ENCODE measurements around the gene CPD. TPM values are rescaled to one million over a fixed set of nuclear protein-coding genes. Genes with fewer than 3 reads are reported as not detected.

The CPD gene
- polyA plus RNA-seq, 1 of the 3 experiments (the other 2 are of a cell fraction): 12.5 TPM

DNA sequence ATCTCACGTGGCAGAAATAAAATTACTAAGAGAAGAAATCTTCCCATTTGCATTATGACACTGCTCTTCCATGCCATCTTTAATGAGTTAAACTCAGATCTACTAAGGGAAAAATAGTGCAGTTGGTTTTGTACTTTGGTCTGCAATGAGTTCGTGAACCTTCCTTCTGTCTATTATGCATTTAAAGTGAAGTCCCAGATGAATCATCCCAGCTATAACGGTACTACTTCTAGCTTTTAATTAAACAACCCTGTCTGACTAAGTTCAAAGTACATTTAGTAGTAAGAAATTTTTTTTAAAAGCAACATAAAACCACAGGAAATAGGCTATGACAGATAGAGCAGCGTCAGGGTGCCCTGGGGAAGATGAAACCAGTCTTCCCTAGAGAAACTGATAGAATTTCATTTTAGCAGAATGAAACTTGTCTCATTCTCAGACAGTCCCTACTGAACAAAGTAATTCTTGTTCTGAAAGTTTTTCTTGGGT lies 46.6 kb upstream of the CPD start (continued):
- TF ChIP-seq, protein P1, sequence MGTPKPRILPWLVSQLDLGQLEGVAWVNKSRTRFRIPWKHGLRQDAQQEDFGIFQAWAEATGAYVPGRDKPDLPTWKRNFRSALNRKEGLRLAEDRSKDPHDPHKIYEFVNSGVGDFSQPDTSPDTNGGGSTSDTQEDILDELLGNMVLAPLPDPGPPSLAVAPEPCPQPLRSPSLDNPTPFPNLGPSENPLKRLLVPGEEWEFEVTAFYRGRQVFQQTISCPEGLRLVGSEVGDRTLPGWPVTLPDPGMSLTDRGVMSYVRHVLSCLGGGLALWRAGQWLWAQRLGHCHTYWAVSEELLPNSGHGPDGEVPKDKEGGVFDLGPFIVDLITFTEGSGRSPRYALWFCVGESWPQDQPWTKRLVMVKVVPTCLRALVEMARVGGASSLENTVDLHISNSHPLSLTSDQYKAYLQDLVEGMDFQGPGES (IDR thresholded peaks at IDR 0.05; ENCODE audit: low read depth, low read length): no peak
- no peak for TF ChIP-seq CHD2 (IDR thresholded peaks at IDR 0.05; ENCODE audit: low read length, partially characterized antibody)
- TF ChIP-seq FOSL2 (IDR thresholded peaks at IDR 0.05; ENCODE audit: borderline replicate concordance, low read depth): peak; percentile 54; the same call in 1 of the 2 replicates
- TF ChIP-seq TEAD4 (IDR thresholded peaks at IDR 0.05; ENCODE audit: borderline replicate concordance, insufficient read depth): no peak
- no peak for TF ChIP-seq SMC3 (IDR thresholded peaks at IDR 0.05; ENCODE audit: low read depth, low read length)
- TF ChIP-seq MEF2A (IDR thresholded peaks at IDR 0.05; ENCODE audit: borderline replicate concordance, low read depth): no peak
- TF ChIP-seq RXRA (IDR thresholded peaks at IDR 0.05; ENCODE audit: borderline replicate concordance, low read depth): 0 out of 2 replicates have a peak, but pooled peaks have one; percentile 43
- TF ChIP-seq YY1 (IDR thresholded peaks at IDR 0.05; ENCODE audit: low read depth): no peak
- TF ChIP-seq EZH2phosphoT487 (IDR thresholded peaks at IDR 0.05; ENCODE audit: borderline replicate concordance, low read depth): no peak
- TF ChIP-seq, protein P2, sequence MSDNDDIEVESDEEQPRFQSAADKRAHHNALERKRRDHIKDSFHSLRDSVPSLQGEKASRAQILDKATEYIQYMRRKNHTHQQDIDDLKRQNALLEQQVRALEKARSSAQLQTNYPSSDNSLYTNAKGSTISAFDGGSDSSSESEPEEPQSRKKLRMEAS (IDR thresholded peaks at IDR 0.05; ENCODE audit: low read depth): no peak
- no peak for TF ChIP-seq NFIC (IDR thresholded peaks at IDR 0.05; ENCODE audit: borderline replicate concordance)
- TF ChIP-seq FOXM1 (IDR thresholded peaks at IDR 0.05; ENCODE audit: low read depth): no peak
- no peak for TF ChIP-seq RAD21 (IDR thresholded peaks at IDR 0.05; ENCODE audit: low read length)
- no peak for TF ChIP-seq MXI1 (IDR thresholded peaks at IDR 0.05; ENCODE audit: low read depth, low read length)
- TF ChIP-seq ELF1 (IDR thresholded peaks at IDR 0.05): no peak
- peak; percentile 38; the same call in 1 of the 2 replicates for TF ChIP-seq JUND (IDR thresholded peaks at IDR 0.05)
- no peak for TF ChIP-seq GABPA (IDR thresholded peaks at IDR 0.05; ENCODE audit: low read depth)
- peak; percentile 47 for TF ChIP-seq TCF12 (IDR thresholded peaks at IDR 0.05)
- TF ChIP-seq TAF1 (IDR thresholded peaks at IDR 0.05; ENCODE audit: borderline replicate concordance, low read depth, low read length): no peak
- no peak for TF ChIP-seq SIN3A (IDR thresholded peaks at IDR 0.05; ENCODE audit: borderline replicate concordance, low read depth, low read length)
- no peak for TF ChIP-seq REST (IDR thresholded peaks at IDR 0.05; ENCODE audit: low read depth, low read length)
- TF ChIP-seq RFX5 (IDR thresholded peaks at IDR 0.05; ENCODE audit: low read length): no peak
- TF ChIP-seq PBX3 (IDR thresholded peaks at IDR 0.05): peak; percentile 68; the same call in 1 of the 2 replicates
- no peak for TF ChIP-seq GATA2 (CRISPR knock-in tag; IDR thresholded peaks at IDR 0.05)
- no peak for TF ChIP-seq FOXJ3 (CRISPR knock-in tag; IDR thresholded peaks at IDR 0.05)
- TF ChIP-seq NRF1 (IDR thresholded peaks at IDR 0.05; ENCODE audit: low read depth, low read length): no peak
- TF ChIP-seq, protein P3, sequence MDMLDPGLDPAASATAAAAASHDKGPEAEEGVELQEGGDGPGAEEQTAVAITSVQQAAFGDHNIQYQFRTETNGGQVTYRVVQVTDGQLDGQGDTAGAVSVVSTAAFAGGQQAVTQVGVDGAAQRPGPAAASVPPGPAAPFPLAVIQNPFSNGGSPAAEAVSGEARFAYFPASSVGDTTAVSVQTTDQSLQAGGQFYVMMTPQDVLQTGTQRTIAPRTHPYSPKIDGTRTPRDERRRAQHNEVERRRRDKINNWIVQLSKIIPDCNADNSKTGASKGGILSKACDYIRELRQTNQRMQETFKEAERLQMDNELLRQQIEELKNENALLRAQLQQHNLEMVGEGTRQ (IDR thresholded peaks at IDR 0.05; ENCODE audit: borderline replicate concordance, low read depth, low read length): no peak
- no peak for TF ChIP-seq POLR2AphosphoS5 (IDR thresholded peaks at IDR 0.05; ENCODE audit: low read depth, low read length)
